Measurements from ENCODE around the gene QRFP. TPM values are rescaled to one million over a fixed set of nuclear protein-coding genes. Genes with fewer than 3 reads are reported as not detected.

QRFP gene
- polyA plus RNA-seq, 1 donor from 2014 or later, result not detected

DNA sequence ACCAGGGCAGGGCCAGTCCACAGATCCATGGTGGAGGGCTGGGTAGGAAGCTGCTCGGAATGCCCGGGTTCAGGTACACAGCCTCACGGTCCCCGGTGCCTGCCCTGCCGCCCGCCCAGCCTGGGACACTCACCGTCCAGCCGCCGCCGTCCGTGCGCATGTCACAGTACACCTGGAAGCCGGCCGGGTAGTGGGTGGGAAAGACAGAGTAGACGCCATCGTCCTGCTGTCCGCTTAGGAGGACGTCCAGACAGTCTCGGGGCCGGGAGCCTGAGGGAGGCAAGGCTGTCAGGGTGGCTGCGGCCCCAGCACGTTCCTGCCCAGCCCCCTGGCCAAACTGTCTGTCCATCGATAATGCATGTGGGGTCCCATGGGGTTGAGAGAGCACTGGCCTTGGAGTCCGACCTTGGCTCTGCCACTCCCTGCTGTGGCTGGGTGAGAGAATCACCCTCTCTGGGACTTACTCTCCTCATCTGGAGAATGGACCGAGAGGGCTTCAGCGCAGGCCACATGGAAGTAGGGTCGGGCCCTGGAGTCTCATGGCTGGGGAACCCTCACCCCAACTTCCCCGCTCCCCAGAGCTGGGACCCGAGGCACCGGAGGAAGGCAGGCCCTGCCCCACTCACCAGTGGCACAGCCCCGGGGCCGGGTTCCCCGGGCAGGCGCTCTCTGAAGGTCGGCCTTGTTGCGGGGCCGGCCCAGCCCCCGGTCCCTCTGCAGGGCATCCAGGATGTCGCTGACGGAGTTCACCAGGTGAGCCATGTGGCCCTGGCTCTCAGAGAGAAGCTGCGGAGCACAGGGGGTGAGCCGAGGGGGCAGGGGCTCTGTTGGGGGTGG is 27.2 kb upstream of the QRFP start:
- Histone ChIP-seq H3F3A (ENCODE audit: insufficient read depth, low read length, poor library complexity, severe bottlenecking) (no peaks in the 10 kb centered on the region), H3K27ac (ENCODE audit: low read length) (no peak overlapping the region), H3K4me2 (ENCODE audit: low read length) (no peak overlapping the region), H2AFZ (ENCODE audit: low read depth, low read length) (no peak overlapping the region), H3K9ac (ENCODE audit: low read length) (no peak overlapping the region), H3K36me3 (ENCODE audit: insufficient read depth, low read length) (no peaks in the 10 kb centered on the region), H3K9me3 (ENCODE audit: low read length) (no peaks in the 10 kb centered on the region), H3K79me2 (replicated peaks; ENCODE audit: insufficient read depth, low read length) (no peaks in the 10 kb centered on the region), H3K9me2 (ENCODE audit: insufficient read depth, low read length) (no peaks in the 10 kb centered on the region), H4K20me1 (ENCODE audit: insufficient read depth) (no peaks in the 10 kb centered on the region), H3K27me3 (ENCODE audit: insufficient read depth, low read depth, low read length) (no peaks in the 10 kb centered on the region), H3K4me3 (ENCODE audit: low read length) (no peak overlapping the region)
- TF ChIP-seq POLR2AphosphoS5 (IDR thresholded peaks at IDR 0.05) (no peak), SMC3 (conservative IDR thresholded peaks at IDR 0.05; ENCODE audit: poor library complexity) (no peak), EZH2 (IDR thresholded peaks at IDR 0.05; ENCODE audit: borderline replicate concordance, insufficient read depth, low read length, poor library complexity, severe bottlenecking) (no peak), CTCF (IDR thresholded peaks at IDR 0.05; ENCODE audit: poor library complexity, severe bottlenecking) (no peak), EP300 (conservative IDR thresholded peaks at IDR 0.05; ENCODE audit: poor library complexity, severe bottlenecking) (no peak), RAD21 (conservative IDR thresholded peaks at IDR 0.05) (no peak), MXI1 (conservative IDR thresholded peaks at IDR 0.05; ENCODE audit: poor library complexity, severe bottlenecking) (no peak), TAF1 (IDR thresholded peaks at IDR 0.05; ENCODE audit: low read depth) (no peak)
- TF ChIP-seq, protein P1, sequence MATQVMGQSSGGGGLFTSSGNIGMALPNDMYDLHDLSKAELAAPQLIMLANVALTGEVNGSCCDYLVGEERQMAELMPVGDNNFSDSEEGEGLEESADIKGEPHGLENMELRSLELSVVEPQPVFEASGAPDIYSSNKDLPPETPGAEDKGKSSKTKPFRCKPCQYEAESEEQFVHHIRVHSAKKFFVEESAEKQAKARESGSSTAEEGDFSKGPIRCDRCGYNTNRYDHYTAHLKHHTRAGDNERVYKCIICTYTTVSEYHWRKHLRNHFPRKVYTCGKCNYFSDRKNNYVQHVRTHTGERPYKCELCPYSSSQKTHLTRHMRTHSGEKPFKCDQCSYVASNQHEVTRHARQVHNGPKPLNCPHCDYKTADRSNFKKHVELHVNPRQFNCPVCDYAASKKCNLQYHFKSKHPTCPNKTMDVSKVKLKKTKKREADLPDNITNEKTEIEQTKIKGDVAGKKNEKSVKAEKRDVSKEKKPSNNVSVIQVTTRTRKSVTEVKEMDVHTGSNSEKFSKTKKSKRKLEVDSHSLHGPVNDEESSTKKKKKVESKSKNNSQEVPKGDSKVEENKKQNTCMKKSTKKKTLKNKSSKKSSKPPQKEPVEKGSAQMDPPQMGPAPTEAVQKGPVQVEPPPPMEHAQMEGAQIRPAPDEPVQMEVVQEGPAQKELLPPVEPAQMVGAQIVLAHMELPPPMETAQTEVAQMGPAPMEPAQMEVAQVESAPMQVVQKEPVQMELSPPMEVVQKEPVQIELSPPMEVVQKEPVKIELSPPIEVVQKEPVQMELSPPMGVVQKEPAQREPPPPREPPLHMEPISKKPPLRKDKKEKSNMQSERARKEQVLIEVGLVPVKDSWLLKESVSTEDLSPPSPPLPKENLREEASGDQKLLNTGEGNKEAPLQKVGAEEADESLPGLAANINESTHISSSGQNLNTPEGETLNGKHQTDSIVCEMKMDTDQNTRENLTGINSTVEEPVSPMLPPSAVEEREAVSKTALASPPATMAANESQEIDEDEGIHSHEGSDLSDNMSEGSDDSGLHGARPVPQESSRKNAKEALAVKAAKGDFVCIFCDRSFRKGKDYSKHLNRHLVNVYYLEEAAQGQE (IDR thresholded peaks at IDR 0.05; ENCODE audit: borderline replicate concordance), result no peak

DNA sequence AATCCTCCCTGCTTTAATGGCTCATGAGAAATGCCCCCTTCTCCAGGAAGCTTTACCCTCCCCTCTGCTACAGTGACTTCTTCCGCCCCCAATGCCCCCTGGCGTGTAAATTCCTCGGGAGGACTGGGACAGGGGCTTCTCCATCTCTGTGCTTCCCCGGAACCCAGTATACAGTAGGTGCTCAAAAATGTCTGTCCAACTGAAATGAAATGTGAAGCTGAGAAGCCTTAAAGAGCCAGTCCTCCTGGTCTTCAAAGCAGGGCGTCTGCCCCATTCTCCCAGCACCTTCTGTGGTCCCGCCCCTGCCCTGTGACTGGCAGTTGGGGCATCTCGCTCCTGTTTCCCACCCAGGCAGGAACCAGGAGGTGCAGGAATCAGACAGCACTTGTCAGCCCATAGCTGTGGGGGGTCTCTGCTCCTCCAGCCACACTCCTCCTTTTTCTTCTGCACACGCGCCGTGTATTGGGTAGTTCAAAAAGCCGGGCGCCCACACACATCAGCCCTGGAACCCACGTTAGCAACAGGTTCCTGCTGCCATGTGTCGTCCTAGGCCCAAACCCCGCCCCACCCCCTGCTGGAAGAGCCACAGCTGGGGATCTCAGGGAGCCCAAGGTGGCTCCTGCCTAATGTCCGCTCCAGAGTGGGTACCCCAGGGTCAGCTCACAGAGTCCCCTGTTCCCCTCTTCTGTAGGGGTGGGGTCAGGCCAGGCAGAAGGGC is 26.4 kb upstream of the QRFP start:
- Histone ChIP-seq H3K27ac (ENCODE audit: low read length) (no peak overlapping the region), H3K9ac (ENCODE audit: low read length) (no peak overlapping the region)
- TF ChIP-seq EP300 (conservative IDR thresholded peaks at IDR 0.05; ENCODE audit: poor library complexity, severe bottlenecking) (no peak), MXI1 (conservative IDR thresholded peaks at IDR 0.05; ENCODE audit: poor library complexity, severe bottlenecking) (no peak), CTCF (IDR thresholded peaks at IDR 0.05; ENCODE audit: poor library complexity, severe bottlenecking) (no peak), RAD21 (conservative IDR thresholded peaks at IDR 0.05) (no peak), EZH2 (IDR thresholded peaks at IDR 0.05; ENCODE audit: borderline replicate concordance, insufficient read depth, low read length, poor library complexity, severe bottlenecking) (no peak), TAF1 (IDR thresholded peaks at IDR 0.05; ENCODE audit: low read depth) (no peak), SMC3 (conservative IDR thresholded peaks at IDR 0.05; ENCODE audit: poor library complexity) (no peak), POLR2AphosphoS5 (IDR thresholded peaks at IDR 0.05) (no peak)
- TF ChIP-seq, protein P1 (IDR thresholded peaks at IDR 0.05; ENCODE audit: borderline replicate concordance), result no peak

More for the DNA sequence above, 26.4 kb upstream of the QRFP start:
- Histone ChIP-seq H3K4me2 (ENCODE audit: low read length) (no peak overlapping the region), H3K36me3 (ENCODE audit: insufficient read depth, low read length) (no peaks in the 10 kb centered on the region), H3K79me2 (replicated peaks; ENCODE audit: insufficient read depth, low read length) (no peaks in the 10 kb centered on the region), H3K27me3 (ENCODE audit: insufficient read depth, low read depth, low read length) (no peaks in the 10 kb centered on the region), H3K4me3 (ENCODE audit: low read length) (no peak overlapping the region), H2AFZ (ENCODE audit: low read depth, low read length) (no peak overlapping the region), H3F3A (ENCODE audit: insufficient read depth, low read length, poor library complexity, severe bottlenecking) (no peaks in the 10 kb centered on the region), H3K9me3 (ENCODE audit: low read length) (no peaks in the 10 kb centered on the region), H3K9me2 (ENCODE audit: insufficient read depth, low read length) (no peaks in the 10 kb centered on the region), H4K20me1 (ENCODE audit: insufficient read depth) (no peaks in the 10 kb centered on the region)

All from neural cell (in vitro differentiated cells).